Cardiac fibroblast (primary cell): ENCODE results near the gene HS3ST4.

Source experiments
- DNase-seq, 2 donors: peaks; one replicate each; pipeline versions ENCODE4 v3.0.0 to v3.0.0-alpha.2; 2010; ENCODE audit warnings: low read depth in 2 of 2
- H3K4me3 ChIP-seq, 2 donors: replicated peaks in 1 of 2; 1 replicate in 1 of 2; 2 replicates in 1 of 2; pipeline ENCODE4 v1.5.1; 2011; ENCODE audit warnings: low read depth in 2 of 2, low read length in 2 of 2, mild to moderate bottlenecking in 2 of 2, moderate library complexity in 1 of 2
- CTCF ChIP-seq: IDR thresholded peaks from one replicate; pipeline ENCODE4 v1.5.1; 2011; ENCODE audit warnings: low read depth, mild to moderate bottlenecking, low read length, inconsistent platforms

The HS3ST4 gene

GRCh38 chr16:25988084-25988483, 296.3 kb downstream of the HS3ST4 start:
- TF ChIP-seq CTCF: no peak
- no peak overlapping the region for H3K4me3 ChIP-seq
- DNase-seq: no peak

- no peak for TF ChIP-seq CTCF
- DNase-seq: no peak
- no peak overlapping the region for H3K4me3 ChIP-seq
Observed at GRCh38 chr16:25988882-25989281, 297.1 kb downstream of the HS3ST4 start.

GRCh38 chr16:25996052-25996451, 304.3 kb downstream of the HS3ST4 start:
- H3K4me3 ChIP-seq: no peak overlapping the region
- no peak for DNase-seq
- no peak for TF ChIP-seq CTCF

- no peak for TF ChIP-seq CTCF
- H3K4me3 ChIP-seq: no peak overlapping the region
- DNase-seq: no peak
Observed at GRCh38 chr16:26005336-26005735, 313.6 kb downstream of the HS3ST4 start.

GRCh38 chr16:26012376-26012775, 320.6 kb downstream of the HS3ST4 start:
- no peak for DNase-seq
- TF ChIP-seq CTCF: no peak
- H3K4me3 ChIP-seq: no peak overlapping the region

GRCh38 chr16:26015776-26016175, 324.0 kb downstream of the HS3ST4 start:
- no peak for DNase-seq
- no peak overlapping the region for H3K4me3 ChIP-seq
- no peak for TF ChIP-seq CTCF

GRCh38 chr16:26016989-26017388, 325.2 kb downstream of the HS3ST4 start:
- no peak overlapping the region for H3K4me3 ChIP-seq
- TF ChIP-seq CTCF: no peak
- DNase-seq: no peak
